GM19025 (cell line): Measurements from ENCODE around the gene TRPT1.
A peak's percentile ranks its signal among the peaks of the same experiment; 100 is the strongest.

Experiments used
- ATAC-seq: cut with Tn5 transposase; IDR thresholded peaks from one replicate; pipeline ENCODE4 v1.9.1; 2021; ENCODE audit warnings: mild to moderate bottlenecking, low read depth, moderate library complexity; ENCODE audit not compliant: unreplicated experiment

The TRPT1 gene

DNA sequence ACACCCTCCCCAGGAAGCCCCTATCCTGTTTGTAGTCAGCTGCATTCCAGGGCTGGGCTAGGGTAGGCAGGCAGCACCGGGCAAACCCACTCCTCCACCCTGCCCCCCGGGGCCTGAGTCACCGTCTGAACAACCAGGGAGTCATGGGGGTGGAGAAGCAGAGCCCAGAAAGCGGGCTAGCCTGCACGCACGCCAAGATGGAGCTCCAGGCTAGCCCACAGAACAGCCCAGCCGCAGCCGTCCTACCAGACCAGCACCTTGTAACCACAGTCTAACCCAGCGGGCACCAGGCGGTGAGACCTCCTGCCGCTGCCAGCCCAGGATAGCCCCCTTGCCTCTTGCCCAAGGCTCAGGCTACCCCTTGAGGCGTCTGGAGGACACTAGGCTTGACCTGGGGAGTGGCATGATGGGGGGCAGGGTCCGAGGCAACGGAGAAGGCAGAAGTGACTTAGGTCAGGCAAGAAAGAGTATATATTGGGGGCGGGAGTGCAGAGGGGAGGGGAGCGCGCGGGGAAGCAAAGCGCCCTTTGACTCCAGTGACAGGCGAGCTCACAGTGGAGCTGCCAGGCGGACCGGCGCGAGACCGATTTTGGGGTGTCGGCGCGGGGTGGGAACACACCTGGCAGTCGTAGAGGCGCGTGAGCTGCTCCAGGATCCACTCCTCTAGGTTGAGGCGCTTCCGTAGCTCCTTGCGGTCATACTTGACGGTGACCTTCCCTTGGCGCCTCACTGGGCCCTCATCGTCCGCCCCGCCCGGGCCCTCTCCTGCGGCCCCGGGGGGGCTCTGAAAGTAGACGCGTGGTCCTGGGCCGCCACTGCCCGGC is 20.0 kb upstream of the TRPT1 start:
- ATAC-seq: no peak

DNA sequence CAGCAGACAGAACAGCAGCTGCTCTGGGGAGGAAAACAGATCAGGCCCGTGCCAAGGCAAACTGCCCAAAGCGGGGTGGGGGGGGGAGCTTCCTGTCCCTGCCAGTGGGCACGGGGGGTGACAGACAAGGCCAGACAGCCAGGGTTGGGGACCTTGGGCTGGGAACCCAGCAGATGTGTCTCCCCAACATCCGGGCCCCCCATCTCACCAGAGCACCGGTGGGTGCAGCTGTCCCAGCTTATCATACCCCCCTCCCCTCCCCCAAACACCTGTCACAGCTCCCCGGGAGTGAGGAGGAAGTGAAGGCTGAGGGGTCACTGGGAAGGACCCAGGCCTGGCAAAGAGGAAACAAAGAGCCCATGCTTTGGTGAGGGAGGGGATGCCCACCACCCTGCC is 19.4 kb upstream of the TRPT1 start:
- no peak for ATAC-seq

DNA sequence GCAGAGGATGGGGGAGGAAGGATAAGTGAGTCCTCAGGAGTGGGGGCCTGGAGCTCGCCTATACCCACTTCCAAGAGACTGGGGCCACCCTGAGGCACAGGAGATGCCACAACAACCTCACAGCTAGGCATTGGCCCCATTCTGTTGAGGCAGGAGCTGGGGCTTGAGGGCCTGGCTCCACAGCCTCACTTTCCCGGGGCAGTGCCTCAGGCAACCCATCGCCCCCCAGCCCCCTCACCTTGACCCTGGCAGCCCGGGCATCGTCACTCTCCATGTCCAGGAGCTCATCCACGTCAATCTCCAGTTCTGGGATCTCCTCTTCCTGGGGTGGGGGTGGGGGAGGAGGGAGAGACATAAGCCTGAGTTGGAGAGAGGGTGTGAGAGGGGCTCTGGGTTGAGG is 19.0 kb upstream of the TRPT1 start:
- ATAC-seq: no peak

DNA sequence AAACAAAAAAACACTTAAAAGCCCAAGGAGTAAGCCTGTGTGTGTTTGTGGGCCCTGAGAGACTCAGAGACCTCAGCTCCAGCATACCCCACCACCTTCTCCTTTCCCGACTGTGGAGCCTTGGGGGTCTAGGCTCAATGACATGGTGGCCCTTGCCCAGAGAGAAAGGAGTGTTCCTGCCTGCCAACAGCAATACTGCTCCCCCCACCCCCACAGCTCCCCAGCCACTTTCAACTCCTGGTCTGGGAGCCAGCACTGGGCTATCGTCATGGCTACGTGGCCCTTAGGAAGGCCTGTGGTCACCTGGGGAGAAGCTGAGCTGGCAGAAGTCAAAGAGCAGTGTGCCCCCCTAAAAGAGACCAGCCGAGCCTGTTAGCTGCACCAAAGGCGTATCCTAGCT is 18.1 kb upstream of the TRPT1 start:
- no peak for ATAC-seq

DNA sequence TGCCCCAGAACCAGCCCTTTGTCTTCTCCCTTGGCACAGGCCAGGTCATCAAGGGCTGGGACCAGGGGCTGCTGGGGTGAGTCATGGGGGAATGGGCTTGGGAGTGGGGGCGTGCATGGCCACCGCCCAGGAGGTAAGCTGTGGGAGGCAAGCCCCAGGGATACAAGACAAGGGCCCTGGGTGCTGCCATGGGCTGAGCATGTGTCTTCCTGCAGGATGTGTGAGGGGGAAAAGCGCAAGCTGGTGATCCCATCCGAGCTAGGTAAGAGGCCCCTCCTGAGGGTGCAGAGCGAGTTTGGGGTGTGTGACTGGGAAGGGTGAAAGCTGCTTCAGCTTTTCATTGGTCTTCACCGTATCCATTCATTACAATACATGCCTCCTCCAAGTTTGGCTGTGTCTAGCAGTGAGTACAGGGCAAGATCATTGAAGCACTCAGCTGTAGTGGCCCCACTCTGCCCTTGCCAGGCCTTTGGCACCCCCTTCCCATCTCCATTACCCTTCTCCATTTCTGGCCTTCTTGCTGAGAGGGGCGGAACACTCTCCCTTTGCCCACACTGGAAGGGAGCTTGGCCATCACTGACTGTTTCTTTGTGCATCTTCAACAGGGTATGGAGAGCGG is 17.4 kb upstream of the TRPT1 start:
- no peak for ATAC-seq

DNA sequence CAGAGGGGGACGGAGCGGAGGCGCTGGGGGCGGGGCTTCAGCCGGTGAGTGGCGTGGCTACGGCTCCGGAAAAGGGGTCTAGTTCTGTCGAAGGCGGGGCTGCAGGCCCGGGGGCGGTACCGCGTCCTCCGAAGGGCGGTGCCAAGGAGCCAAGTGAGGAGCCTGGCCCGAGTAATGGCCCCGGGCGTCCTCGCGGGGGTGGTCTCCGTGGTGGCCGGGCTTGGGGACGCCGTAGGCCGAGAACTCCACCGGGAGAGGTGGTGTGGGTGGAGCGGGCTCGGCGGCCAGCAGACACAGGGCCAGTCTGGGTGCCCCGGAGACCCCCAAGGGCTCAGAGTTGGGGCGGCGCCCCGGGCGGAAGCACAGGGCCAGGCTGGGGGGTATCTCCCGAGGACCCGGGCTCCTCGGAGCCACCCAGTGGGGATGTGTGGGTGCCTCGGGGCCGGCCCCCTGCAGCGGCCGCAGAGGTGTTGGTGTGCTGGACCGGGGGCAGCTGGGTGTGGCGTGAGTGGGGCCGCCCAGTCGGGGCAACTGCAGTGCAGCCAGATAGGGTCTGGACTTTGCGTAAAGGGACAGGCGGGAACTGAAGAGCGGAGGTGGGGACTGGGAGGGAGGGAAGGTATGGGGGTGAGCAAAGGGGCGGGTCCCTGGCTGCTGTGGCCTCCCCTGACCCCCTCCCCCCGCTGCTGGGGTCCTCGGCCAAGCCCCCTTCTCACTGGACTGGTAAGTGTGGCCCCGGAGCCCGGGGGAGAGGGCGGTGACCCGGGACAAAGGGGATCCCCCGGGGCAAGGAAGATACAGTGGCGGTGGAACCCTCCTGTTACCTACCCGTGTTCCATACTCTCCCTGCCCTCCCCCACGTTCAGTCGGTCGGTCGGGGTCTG is 15.7 kb upstream of the TRPT1 start:
- ATAC-seq: peak; percentile 3

DNA sequence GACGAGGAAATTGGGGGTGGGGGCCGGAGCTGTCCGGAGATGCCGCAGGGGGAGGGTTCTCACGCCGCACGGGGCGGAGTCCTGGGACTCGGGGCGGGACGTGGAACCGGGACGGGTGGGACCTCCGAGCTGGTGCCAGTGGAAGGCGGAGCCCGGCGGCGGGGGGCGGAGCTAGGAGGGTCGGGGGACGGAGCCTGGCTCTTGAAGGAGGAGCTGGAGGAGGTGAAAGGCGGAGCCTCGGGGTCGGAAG is 15.2 kb upstream of the TRPT1 start:
- ATAC-seq: peak; percentile 57

DNA sequence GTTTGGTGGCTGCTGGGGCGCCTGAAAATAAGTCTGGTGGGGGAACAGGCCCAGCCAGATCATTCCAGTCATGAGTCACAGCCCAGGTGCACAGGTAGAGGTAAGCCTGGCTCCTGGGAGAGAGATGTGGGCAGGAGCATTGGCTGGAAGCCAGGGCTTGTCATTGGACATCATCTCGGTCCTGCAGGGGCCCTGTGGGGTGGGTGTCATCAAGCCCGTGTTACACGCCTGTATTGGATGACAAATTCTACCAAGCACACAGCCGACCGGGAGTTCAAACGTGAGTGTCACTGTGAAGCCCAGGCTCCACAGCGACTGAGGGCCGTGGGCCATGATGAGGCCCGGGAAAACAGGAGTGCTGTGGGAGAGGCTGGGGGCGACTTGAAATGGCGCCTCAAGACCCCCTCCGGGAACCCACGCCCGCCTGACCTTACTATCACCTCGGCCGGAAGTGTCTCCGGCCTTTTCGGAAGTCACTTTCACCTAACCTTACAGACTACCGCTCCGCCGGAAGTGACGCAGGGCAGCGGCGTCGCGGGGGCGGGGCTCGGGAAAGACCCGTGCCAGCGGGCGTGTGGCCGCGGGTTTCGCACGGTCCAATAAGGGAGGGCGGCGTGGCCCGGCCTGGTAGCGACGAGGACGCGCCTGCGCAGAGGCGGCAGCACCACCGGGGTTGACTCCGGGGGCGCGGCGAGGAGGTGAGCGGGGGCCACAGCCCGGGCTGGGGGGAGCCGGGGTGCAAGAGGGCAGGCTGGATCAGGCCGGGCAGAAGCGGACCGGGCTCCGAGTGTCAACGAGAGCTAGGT is 14.7 kb upstream of the TRPT1 start, which contains the start of gene FKBP2:
TSS of gene FKBP2 (plus strand) at position 661 of the 806 bp plus-strand sequence. CDS start 1,293 bp downstream, outside the sequence.
- peak; percentile 41 for ATAC-seq

DNA sequence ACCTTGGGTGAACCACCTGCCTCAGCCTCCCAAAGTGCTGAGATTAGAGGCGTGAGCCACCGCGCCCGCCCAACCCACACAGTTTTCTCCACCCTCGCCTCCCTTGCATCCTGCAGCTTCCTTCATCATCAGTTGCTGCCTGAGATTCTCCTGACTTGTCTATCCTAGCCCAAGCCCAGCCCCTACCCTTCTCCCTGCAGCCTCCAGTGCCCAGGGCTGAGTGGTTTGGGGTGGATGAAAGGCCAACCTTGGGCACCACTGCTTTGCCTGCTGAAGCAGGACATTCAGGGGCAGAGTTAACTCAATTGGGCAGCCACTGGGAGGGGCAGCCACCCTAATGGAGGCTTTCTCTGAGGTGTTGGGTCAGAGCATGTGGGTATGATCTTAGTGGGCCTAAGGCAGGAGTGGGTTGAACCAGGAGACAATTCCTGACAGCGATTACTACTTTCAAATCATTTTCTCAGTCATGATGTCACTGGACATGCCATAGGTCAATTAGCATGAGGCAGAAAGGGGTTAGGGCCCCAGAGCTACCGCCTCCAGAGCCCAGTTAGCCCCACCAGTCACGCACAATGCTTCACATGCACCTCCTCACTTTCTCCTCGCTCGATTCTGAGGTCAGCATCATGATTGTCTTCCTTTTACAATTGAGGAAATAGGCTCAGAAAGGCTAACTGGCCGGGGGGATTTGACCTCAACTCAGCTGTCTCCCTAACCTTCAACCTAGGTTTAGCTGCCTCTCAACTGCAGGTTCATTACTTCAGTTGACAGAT is 13.9 kb upstream of the TRPT1 start:
- peak; percentile 3 for ATAC-seq

DNA sequence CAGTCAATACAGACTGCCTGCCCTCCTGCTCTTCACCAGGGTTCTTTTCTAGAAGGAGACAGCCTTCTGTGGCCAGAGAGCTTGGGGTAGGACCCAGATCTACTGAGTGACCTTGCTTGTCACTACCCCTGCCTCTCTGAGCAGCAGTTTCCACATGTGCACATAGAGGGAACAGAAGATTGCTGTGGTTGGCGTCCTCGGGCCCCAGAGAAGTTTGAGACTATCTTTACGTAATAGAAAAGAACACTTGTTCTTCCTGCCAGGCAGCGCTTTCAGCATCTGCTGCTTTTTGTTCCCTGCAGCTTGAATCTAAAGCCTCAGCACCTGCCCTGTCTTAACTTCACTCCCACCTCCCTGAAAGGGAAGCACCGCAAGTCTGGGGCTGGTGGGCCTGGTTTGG is 13.0 kb upstream of the TRPT1 start:
- ATAC-seq: no peak

DNA sequence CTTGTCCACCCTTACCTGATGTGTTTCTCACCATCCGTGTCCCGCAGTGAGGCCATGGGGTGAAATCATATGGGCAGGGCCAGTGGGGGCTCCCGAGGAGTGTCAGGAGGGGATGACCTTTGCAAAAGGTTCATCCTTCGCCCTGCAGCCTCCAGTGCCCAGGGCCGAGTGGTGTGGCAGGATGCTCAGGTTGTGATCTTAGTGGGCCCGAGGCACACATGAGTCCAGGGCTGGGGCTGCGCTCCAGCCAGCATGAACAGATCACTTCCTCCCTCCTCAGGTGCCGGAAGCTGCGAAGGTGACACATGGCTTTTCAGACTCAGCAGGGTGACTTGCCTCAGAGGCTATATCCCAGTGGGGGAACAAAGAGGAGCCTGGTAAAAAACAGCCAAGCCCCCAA is 12.1 kb upstream of the TRPT1 start:
- ATAC-seq: no peak

DNA sequence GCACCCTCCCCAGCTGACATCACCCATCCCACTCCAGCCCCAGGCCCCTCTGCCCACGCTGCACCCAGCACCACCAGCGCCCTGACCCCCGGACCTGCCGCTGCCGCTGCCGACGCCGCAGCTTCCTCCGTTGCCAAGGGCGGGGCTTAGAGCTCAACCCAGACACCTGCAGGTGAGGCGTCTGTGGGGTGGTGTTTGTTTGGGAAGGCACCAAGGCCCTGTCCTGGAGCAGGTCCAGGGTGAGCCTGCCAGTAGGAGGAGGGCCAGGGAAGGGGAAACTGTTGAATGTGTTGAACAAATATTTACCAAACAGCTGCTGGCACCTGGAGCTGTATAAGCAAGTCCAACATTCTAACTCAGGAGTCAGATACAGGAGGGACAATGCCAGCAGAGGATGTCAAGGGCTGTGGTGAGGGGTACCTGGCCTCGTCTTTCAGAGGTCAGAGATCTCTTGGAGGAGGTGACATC is 11.5 kb upstream of the TRPT1 start:
- ATAC-seq: no peak

DNA sequence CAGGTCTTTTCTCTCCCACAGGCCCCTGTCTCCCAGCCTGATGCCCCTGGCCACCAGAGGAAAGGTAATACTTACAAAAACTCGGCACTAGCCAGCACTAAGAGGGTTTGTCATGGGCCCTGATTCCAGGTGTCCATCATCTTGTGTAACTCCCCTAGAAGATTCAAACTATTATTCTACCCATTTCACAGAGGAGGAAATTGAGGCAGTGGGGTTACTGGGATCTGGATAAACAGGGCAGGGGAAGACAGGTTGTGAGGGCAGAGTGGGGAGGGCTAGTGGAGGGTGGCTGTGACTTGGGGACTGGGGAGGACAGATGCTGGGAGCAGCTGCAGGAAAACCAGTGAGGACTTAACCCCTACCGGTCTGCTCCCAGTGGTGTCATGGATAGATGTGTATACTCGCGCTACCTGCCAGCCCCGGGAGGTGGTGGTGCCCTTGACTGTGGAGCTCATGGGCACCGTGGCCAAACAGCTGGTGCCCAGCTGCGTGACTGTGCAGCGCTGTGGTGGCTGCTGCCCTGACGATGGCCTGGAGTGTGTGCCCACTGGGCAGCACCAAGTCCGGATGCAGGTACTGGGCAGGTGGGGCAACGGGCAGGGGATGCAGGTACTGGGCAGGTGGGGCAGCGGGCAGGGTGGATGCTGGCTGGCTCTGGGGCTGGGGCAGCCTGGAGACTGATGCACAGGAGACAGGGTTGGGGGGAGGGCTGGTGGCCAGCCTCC is 9.6 kb upstream of the TRPT1 start:
- ATAC-seq: no peak

DNA sequence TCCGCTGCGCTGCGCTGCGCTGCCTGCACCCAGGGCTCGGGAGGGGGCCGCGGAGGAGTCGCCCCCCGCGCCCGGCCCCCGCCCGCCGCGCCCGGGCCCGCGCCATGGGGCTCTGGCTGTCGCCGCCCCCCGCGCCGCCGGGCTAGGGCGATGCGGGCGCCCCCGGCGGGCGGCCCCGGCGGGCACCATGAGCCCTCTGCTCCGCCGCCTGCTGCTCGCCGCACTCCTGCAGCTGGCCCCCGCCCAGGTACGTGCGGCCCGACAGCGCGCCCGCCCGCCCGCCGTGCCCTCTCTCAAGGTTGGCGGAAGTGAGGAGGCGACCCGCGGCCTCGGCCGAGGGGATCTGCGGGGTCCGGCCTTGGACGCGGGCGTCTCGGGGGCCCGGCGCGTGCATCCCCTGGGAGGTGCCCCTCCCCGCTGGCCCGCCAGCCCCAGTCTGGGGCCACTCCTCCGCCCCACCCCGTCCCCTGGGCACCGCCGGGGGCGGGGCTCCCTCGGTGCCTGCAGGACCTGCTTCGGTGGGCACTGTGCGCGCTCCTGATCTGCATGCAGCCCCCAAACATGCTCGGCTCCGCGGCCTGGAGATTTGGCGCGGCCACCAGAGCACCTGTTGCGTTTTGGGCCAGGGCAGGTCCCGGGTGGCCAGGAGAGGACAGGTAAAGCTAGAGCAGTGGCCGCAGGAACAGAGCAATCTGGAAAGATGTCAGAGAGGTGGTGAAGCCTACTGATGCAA is 8.8 kb upstream of the TRPT1 start:
- peak; percentile 32 for ATAC-seq

DNA sequence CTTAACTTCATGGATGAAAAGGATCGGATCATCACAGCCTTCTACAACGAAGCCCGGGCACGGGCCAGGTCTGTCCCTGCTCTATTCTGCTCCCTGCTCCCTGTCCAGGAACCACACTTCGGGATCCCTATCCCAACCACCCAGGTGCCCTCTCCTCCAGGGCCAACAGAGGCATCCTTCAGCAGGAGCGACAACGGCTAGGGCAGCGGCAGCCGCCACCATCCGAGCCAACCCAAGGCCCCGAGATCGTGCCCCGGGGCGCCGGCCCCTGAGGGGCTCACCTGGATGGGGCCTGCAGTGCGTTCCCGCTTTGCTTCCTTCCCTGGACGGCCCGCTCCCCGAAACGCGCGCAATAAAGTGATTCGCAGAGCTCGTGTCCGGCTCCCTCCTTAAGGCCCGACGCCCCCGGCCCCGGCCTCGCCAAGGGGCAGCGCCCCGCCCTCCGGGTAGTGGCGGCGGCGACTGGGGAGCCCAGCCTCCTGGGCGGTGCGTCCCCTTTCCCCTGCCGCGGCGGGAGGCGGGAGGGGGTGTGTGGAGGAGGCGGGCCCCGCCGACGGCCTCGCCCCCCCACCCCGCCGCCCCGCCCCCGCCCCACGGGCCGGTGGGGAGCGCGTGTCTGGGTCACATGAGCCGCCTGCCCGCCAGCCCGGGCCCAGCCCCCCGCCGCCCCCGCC is 8.1 kb upstream of the TRPT1 start, which contains the start of gene VEGFB:
TSS of gene VEGFB (plus strand) at position 672 of the 674 bp plus-strand sequence. CDS start 250 bp downstream, outside the sequence.
- peak; percentile 40 for ATAC-seq

DNA sequence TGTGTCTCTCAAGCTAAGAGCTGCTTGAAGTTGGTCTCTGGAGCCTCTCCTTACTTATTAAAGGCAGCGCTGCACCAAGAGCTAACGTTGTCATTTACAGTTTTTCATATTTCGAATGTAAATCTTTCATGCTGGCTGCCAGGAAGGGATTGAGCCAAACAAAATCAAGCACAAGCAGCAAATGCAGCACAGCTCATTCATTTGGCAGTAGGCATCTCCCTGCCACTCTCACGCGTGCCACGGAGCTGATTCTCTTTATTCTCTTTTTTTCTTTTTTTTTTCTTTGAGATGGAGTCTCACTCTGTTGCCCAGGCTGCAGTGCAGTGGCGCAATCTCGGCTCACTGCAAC is 7.0 kb upstream of the TRPT1 start:
- no peak for ATAC-seq

DNA sequence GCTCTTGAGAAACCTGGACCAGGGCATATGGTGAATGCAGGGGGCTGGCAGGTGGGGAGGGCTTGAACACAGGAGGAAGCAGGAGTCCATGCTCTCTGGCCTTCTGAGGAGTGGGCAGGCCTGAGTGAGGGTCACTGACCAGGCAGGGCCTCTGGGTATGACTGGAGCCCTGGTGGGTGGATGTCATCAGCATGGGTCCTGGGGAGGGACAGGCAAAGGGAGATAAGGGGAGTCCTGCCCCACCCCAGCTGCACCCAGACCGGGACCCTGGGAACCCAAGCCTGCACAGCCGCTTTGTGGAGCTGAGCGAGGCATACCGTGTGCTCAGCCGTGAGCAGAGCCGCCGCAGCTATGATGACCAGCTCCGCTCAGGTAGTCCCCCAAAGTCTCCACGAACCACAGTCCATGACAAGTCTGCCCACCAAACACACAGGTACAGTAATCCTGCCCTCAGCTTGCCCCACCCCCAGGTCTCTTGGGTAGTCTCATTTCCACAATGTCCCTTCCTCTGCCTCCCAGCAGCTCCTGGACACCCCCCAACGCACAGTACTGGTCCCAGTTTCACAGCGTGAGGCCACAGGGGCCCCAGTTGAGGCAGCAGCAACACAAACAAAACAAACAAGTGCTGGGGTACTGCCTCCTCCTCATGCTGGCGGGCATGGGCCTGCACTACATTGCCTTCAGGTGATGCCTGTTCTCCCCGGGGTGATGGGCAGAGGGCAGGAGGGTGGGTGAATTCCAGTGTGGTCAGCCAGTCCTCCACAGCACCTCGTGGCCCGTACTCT is 6.4 kb upstream of the TRPT1 start:
- no peak for ATAC-seq
